HG03442 (cell line): Measurements from ENCODE around the gene PRKG2.
"Not testable (repeated sequence)": the region's sequence is repeated elsewhere in the genome, so short reads cannot be mapped to it uniquely, and the experiment has no call there.

Experiments
- ATAC-seq: cut with Tn5 transposase; IDR thresholded peaks from one replicate; pipeline ENCODE4 v1.9.1; 2021; ENCODE audit warnings: mild to moderate bottlenecking, moderate library complexity; ENCODE audit not compliant: unreplicated experiment

The PRKG2 gene

DNA sequence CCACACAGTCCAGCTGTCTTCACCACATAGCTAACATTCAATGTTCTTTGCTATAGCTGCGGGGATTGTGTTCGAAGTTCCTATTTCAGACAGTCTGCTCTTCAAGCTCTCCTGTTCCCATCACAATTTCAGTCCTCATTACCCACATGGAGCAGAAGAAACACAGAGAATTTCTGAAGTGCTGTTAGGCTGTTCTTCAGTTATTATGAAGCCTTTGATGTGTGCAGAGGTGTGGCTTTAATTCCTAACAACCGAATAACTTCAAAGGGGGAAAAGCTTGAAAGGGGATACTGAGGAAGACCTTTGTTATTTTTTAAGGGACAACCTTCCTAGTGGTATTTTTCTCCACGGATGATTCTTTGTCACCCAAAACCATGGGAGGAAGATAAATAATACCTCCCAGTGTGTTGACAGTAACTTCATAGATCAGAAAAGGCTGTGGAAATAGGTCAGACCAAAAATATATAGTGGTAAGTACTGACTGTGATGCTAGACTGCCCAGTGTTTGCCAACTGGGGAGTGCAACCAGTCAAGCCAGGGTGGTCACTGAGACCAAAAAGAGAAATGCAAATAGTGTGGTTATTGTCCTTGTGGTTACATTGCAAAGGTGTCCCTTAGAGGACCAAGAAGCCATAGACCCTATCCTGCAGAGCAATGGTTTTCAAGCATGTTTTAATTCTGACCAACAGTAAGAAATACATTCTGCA is 52.1 kb downstream of the PRKG2 start:
- no peak for ATAC-seq

GRCh38 chr4:81153714-81154323 is 61.2 kb downstream of the PRKG2 start:
- not testable (repeated sequence) for ATAC-seq

GRCh38 chr4:81152839-81153713 is 61.9 kb downstream of the PRKG2 start:
- no peak for ATAC-seq

GRCh38 chr4:81149976-81150375 is 65.0 kb downstream of the PRKG2 start:
- ATAC-seq, result no peak

GRCh38 chr4:81148576-81148975 is 66.4 kb downstream of the PRKG2 start:
- no peak for ATAC-seq

GRCh38 chr4:81146466-81146865 is 68.6 kb downstream of the PRKG2 start:
- ATAC-seq, result no peak

DNA sequence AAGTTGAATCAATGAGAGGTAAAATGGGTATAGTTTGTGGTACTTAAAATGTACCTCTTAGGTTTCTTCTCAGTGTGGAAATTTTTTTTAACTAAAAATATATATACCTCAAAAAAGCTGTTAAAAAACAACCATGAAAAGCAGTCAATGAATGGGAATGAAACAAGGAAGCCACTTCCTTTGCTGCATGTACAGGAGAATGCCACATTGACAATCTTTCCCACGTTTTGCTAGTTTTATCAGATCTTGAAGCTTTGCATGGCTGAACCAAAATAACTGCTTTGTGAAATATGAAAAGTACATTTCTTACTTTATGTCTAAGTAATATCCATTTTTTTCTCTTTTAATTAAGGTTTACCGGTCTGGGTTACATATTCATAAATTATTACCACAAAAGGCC is 71.8 kb downstream of the PRKG2 start:
- ATAC-seq, result no peak

GRCh38 chr4:81142744-81143143 is 72.3 kb downstream of the PRKG2 start:
- no peak for ATAC-seq

DNA sequence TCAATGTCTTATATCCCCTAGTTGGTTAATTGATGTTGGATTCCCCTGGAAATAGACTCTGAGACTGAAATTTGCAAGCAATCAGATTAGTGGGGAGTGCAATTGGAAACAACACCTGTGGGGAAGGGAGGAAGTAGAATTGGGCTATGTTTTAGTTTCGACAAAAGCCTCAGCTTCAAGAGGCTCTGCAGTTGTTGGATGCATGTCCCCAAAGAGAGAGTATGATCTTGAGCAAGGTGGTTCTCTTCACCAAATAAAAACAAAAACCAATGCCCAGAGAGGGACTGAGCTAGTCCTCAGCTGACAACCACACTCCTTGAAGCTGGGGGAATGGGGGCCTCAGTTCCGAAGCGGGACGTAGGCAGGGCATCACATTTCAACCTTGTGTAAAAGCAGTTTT is 77.1 kb downstream of the PRKG2 start:
- ATAC-seq, result no peak

DNA sequence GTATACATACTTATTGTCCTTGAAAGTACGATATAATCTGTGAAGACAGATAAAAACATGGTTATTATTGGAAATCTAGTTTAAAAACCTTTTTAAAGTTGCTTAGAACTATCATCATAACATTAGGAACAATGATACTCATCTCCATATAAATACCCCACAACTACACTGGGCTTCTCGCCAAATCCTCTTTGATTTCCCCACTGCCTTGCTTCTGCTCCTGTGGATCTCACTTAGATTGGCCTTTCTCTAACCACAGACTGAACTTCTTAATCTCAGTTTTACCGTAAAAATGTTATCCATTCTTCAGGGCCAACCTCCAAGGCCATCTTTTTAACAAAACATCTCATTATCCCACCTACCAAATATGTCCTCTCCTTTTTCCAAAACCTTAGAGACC is 77.6 kb downstream of the PRKG2 start:
- ATAC-seq, result no peak

GRCh38 chr4:81136161-81136905 is 78.7 kb downstream of the PRKG2 start:
- no peak for ATAC-seq

DNA sequence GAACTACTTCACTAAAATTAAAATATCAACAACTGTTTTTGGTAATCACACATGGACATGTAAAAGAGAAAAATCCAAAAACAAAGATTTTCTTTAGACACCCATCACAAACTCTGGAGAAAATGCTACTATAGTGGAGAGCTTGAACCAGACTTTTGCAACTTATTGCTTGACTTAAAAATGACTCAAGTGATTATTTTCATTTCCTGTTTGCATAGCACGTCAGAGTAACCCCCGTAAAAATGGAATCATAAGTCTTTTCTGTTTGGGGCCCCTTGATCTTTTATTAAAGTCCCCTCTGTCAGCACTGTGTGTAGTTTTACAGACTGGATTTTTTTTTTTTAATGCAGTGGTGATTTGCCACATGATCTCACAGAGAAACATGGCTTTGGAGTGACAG is 79.5 kb downstream of the PRKG2 start:
- ATAC-seq, result no peak

DNA sequence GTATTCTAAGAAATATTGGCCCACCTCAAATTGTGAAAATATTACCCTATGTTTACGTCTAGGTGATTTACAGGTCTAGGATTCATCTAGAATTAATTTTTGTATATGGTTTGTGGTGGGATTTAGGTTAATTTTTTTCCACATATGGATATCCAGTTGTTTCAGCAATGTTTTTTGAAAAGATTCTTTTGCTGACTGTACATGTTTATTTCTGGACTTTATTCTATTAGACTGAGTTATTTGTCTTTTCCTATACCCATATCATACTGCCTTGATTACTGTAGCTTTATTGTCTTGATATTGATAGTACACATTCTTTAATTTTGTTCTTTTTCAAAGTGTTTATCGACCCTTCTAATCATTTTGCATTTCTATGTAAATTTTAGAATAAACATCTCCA is 83.5 kb downstream of the PRKG2 start:
- ATAC-seq, result no peak

- ATAC-seq, result no peak
Measured at GRCh38 chr4:81131066-81131465, 84.0 kb downstream of the PRKG2 start.

- no peak for ATAC-seq
Measured at GRCh38 chr4:81130569-81130968, 84.5 kb downstream of the PRKG2 start.

DNA sequence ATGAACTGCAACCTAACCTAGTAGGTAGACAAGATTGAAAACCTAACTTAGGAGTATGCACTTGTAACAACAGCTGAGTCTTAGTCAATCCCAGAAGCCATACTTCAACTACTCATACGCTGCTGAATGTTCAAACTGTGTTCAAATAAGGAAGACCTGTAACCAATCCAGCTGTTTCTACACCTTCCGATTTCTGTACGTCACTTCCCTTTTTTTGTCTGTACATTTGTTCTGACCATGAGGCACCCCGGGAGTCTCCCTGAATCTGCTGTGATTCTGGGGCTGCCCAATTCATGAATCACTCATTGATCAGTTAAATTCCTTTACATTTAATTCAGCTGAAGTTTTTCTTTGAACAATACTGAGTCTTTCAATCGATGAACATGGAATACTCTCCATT is 95.0 kb downstream of the PRKG2 start:
- no peak for ATAC-seq

DNA sequence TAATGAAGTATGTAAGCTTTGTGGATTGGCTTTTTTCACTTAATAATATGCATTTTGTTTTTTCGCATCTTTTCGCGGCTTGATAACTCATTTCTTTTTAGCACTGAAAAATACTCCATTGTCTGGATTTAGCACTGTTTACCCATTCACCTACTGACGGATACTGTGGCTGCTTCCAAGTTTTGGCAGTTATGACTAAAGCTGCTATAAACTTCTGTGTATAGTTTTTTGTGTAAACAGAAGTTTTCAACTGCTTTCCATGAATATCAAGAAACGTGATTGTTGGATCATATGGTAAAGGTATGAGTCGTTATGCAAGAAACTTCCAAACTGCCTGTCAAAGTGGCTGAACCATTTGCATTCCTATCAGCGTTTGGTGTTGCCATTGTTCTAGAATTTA is 96.9 kb downstream of the PRKG2 start:
- no peak for ATAC-seq

DNA sequence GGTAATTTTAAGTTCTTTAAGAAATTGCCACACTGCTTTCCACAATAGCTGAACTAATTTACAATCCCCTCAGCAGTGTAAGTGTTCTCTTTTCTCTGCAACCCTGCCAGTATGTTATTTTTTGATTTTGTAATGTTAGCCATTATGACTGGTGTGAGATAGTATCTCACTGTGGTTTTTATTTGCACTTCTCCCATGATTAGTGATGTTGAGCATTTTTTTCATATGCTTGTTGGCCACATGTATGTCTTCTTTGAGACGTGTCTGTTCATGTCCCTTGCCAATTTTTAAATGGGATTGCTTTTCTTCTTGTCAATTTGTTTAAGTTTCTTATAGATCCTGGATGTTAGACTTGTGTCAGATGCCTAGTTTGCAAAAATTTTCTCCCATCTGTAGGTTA is 98.5 kb downstream of the PRKG2 start:
- ATAC-seq, result no peak

DNA sequence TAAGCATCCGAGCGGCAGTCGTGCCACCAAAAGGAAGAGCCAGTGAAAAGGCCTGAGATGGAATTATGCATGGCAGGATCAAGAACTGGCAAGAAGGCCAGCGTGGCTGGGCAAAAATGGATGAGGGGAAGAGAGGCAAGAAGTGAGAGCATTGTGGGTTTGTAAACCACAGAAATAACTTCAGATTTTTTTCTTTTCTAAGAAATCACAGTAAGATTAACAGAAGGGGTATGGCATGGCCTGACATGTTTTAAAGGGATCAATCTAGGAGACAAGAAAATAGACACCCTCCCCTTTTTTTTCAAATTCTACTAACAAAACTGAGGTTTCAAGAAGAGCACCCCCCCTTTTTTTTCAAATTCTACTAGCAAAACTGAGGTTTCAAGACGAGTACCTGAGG is 102.0 kb downstream of the PRKG2 start:
- ATAC-seq, result no peak

DNA sequence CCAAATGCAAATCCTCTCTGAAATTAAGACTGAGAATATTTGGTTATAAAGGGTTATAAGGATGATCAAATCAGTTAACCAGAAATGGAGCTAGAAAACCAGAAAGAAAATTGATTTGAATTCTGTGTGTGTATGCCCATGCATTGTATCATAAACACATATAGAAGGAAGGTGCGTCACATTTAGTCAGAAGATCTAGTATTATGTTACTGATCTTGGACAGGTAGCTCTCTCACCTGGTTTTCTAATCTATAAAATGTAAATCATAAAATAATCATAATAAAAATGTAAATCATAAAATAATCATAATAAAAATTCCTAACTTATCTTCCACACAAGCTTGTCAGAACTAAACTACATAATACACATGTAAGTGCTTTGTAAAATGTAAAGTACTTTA is 105.7 kb downstream of the PRKG2 start:
- no peak for ATAC-seq

GRCh38 chr4:81106150-81106549 is 108.9 kb downstream of the PRKG2 start:
- ATAC-seq, result no peak
